ENCODE measurements around the gene PSD2.

Gene PSD2

GRCh38 chr5:139806111-139806510 lies 10.5 kb downstream of the PSD2 start:
- H3K79me2 ChIP-seq (ENCODE audit: control insufficient read depth, low read length) = no peaks in the 10 kb centered on the region
- H3K4me3 ChIP-seq (ENCODE audit: low read length) = no peak overlapping the region
- H3F3A ChIP-seq (ENCODE audit: control insufficient read depth, insufficient read depth) = no peaks in the 10 kb centered on the region
- H3K4me2 ChIP-seq (ENCODE audit: low read length) = no peak overlapping the region
- peaks cover 9% of the 10 kb centered on the region; the same call in 1 of the 2 replicates for H3K27me3 ChIP-seq (ENCODE audit: control insufficient read depth, low read length)
- no peaks in the 10 kb centered on the region for H3K4me1 ChIP-seq (ENCODE audit: control insufficient read depth, low read length)
- H3K9me3 ChIP-seq (ENCODE audit: control insufficient read depth, insufficient read depth, low read length) = no peaks in the 10 kb centered on the region
- H3K27ac ChIP-seq (ENCODE audit: low read depth, low read length) = no peak overlapping the region
- H3K36me3 ChIP-seq (ENCODE audit: control insufficient read depth, low read length) = no peaks in the 10 kb centered on the region
- no peaks in the 10 kb centered on the region for H3K9me2 ChIP-seq (replicated peaks; ENCODE audit: control insufficient read depth, low read length)
- no peaks in the 10 kb centered on the region for H4K20me1 ChIP-seq (ENCODE audit: control insufficient read depth, insufficient read depth, low read depth, low read length)
- no peak for TF ChIP-seq EZH2phosphoT487 (IDR thresholded peaks at IDR 0.05; ENCODE audit: borderline replicate concordance, low read length)
- TF ChIP-seq CTCF (IDR thresholded peaks at IDR 0.05; ENCODE audit: low read depth, low read length, poor library complexity, severe bottlenecking) = no peak

GRCh38 chr5:139806726-139807646 lies 11.4 kb downstream of the PSD2 start:
- H3K79me2 ChIP-seq (ENCODE audit: control insufficient read depth, low read length) = no peaks in the 10 kb centered on the region
- TF ChIP-seq CTCF (IDR thresholded peaks at IDR 0.05; ENCODE audit: low read depth, low read length, poor library complexity, severe bottlenecking) (no peak), EZH2phosphoT487 (IDR thresholded peaks at IDR 0.05; ENCODE audit: borderline replicate concordance, low read length) (no peak)
- no peaks in the 10 kb centered on the region for H3K9me3 ChIP-seq (ENCODE audit: control insufficient read depth, insufficient read depth, low read length)
- no peaks in the 10 kb centered on the region for H3K4me1 ChIP-seq (ENCODE audit: control insufficient read depth, low read length)
- H3K4me2 ChIP-seq (ENCODE audit: low read length) = no peak overlapping the region
- H3F3A ChIP-seq (ENCODE audit: control insufficient read depth, insufficient read depth) = no peaks in the 10 kb centered on the region
- no peak overlapping the region for H3K4me3 ChIP-seq (ENCODE audit: low read length)
- no peak overlapping the region for H3K27ac ChIP-seq (ENCODE audit: low read depth, low read length)
- H4K20me1 ChIP-seq (ENCODE audit: control insufficient read depth, insufficient read depth, low read depth, low read length) = no peaks in the 10 kb centered on the region
- H3K36me3 ChIP-seq (ENCODE audit: control insufficient read depth, low read length) = no peaks in the 10 kb centered on the region
- peaks cover 4% of the 10 kb centered on the region; the same call in 1 of the 2 replicates for H3K27me3 ChIP-seq (ENCODE audit: control insufficient read depth, low read length)
- H3K9me2 ChIP-seq (replicated peaks; ENCODE audit: control insufficient read depth, low read length) = no peaks in the 10 kb centered on the region

- no peak for TF ChIP-seq CTCF (IDR thresholded peaks at IDR 0.05; ENCODE audit: low read depth, low read length, poor library complexity, severe bottlenecking)
- no peak for TF ChIP-seq EZH2phosphoT487 (IDR thresholded peaks at IDR 0.05; ENCODE audit: borderline replicate concordance, low read length)
- Histone ChIP-seq H3K4me2 (ENCODE audit: low read length) (no peak overlapping the region), H3K9me2 (replicated peaks; ENCODE audit: control insufficient read depth, low read length) (no peaks in the 10 kb centered on the region), H3K36me3 (ENCODE audit: control insufficient read depth, low read length) (no peaks in the 10 kb centered on the region), H3K79me2 (ENCODE audit: control insufficient read depth, low read length) (no peaks in the 10 kb centered on the region), H3K27ac (ENCODE audit: low read depth, low read length) (no peak overlapping the region), H3F3A (ENCODE audit: control insufficient read depth, insufficient read depth) (no peaks in the 10 kb centered on the region), H3K4me3 (ENCODE audit: low read length) (no peak overlapping the region), H3K4me1 (ENCODE audit: control insufficient read depth, low read length) (no peaks in the 10 kb centered on the region), H3K9me3 (ENCODE audit: control insufficient read depth, insufficient read depth, low read length) (no peaks in the 10 kb centered on the region), H4K20me1 (ENCODE audit: control insufficient read depth, insufficient read depth, low read depth, low read length) (no peaks in the 10 kb centered on the region), H3K27me3 (ENCODE audit: control insufficient read depth, low read length) (peaks cover 1% of the 10 kb centered on the region; the same call in 1 of the 2 replicates)
Observed at GRCh38 chr5:139807647-139808030, 12.0 kb downstream of the PSD2 start.
